ENCODE measurements around the gene B4GALNT4. TPM values are rescaled to one million over a fixed set of nuclear protein-coding genes. Genes with fewer than 3 reads are reported as not detected.

Gene B4GALNT4
- total RNA-seq, 1 donor from 2014 or later = 0.38 TPM

DNA sequence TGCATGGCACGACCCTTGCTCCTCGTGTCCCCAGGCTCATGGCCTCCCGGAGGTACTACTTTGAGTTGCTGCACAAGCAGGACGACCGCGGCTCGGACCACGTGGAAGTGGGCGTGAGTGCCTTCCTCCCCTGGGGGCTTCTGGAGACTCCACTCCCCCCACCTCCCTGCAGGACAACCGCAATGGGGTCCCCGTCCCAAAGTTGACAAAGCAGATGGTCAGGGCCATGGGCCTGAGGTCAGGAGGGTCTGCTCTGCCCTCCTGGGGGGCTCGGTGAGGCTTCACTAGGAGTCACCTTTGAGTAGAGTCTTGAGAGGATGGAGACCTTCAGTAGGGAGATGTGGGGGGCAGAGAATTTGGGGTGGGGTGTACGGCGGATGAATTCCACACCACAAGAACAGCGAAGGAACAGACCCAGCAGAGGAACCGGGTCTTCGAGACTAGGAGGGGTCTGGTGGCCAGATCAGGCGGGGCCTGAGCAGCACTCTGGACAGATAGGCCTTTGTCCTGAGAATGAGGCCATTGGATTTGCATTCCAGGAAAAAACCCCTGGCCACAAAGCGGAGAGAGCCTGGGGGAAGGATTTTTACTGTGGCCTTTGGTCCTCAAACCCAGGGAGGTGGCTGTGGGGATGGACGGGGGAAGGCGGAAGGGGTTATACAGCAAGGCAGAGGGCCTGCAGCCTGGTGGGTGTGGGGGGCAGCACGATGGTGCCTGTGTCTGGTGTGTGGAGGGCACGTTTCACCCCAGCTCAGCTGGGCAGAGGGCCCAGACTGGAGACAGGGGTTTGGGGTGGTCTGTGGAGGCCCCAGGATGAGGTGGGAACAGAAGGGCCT lies 4.6 kb downstream of the B4GALNT4 start:
- intact Hi-C loops (cut with DNase I) = no loop called here
- no peaks in the 10 kb centered on the region for H3K36me3 ChIP-seq
- TF ChIP-seq, protein P1, sequence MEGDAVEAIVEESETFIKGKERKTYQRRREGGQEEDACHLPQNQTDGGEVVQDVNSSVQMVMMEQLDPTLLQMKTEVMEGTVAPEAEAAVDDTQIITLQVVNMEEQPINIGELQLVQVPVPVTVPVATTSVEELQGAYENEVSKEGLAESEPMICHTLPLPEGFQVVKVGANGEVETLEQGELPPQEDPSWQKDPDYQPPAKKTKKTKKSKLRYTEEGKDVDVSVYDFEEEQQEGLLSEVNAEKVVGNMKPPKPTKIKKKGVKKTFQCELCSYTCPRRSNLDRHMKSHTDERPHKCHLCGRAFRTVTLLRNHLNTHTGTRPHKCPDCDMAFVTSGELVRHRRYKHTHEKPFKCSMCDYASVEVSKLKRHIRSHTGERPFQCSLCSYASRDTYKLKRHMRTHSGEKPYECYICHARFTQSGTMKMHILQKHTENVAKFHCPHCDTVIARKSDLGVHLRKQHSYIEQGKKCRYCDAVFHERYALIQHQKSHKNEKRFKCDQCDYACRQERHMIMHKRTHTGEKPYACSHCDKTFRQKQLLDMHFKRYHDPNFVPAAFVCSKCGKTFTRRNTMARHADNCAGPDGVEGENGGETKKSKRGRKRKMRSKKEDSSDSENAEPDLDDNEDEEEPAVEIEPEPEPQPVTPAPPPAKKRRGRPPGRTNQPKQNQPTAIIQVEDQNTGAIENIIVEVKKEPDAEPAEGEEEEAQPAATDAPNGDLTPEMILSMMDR (IDR thresholded peaks at IDR 0.05) = no peak
- ATAC-seq (no peak), DNase-seq (no peak)
- H3K27ac ChIP-seq = no peak overlapping the region
- H3K9me3 ChIP-seq = no peaks in the 10 kb centered on the region
- no peaks in the 10 kb centered on the region for H3K4me1 ChIP-seq
- peaks cover 15% of the 10 kb centered on the region for H3K27me3 ChIP-seq (ENCODE audit: low read depth)
- no peak overlapping the region for H3K4me3 ChIP-seq

DNA sequence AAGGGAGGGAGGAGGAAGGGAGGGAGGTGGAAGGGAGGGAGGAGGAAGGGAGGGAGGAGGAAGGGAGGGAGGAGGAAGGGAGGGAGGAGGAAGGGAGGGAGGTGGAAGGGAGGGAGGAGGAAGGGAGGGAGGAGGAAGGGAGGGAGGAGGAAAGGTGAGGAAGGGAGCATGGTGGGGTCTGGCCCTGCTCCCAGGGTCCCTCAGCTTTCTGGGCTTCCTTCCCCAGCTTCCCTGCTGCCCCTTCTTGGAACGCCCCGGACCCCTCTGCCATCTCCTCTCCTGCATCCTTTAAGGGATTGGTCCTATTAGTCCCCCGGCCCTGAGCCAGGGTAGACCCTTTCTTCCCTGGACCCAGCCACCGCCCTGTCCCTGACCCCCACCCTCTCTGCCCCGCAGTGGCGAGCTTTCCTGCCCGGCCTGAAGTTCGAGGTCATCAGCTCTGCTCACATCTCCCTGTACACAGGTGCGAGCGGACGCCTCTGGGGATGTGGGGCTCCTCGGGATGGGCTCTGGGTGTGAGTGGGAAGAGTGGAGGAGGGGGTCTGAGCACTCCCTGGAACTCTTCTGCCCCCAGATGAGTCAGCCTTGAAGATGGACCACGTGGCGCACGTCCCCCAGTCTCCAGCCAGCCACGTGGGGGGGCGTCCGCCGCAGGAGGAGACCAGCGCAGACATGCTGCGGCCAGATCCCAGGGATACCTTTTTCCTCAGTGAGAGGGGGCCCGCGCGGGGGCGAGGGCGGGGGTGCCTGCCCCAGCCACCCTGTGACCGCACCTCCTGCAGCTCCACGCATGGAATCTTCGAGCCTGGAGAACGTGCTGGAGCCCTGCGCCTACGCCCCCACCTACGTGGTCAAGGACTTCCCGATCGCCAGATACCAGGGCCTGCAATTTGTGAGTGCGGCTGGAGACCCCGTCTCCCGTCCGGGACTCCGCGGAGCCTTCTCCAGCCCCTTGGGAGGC lies 6.0 kb downstream of the B4GALNT4 start:
- DNase-seq (no peak), ATAC-seq (no peak)
- intact Hi-C loops (cut with DNase I) = no loop called here
- TF ChIP-seq, protein P1 (IDR thresholded peaks at IDR 0.05) = no peak
- Histone ChIP-seq H3K27me3 (ENCODE audit: low read depth) (peaks cover 18% of the 10 kb centered on the region), H3K27ac (no peak overlapping the region), H3K9me3 (no peaks in the 10 kb centered on the region), H3K36me3 (no peaks in the 10 kb centered on the region), H3K4me1 (no peaks in the 10 kb centered on the region), H3K4me3 (no peak overlapping the region)

DNA sequence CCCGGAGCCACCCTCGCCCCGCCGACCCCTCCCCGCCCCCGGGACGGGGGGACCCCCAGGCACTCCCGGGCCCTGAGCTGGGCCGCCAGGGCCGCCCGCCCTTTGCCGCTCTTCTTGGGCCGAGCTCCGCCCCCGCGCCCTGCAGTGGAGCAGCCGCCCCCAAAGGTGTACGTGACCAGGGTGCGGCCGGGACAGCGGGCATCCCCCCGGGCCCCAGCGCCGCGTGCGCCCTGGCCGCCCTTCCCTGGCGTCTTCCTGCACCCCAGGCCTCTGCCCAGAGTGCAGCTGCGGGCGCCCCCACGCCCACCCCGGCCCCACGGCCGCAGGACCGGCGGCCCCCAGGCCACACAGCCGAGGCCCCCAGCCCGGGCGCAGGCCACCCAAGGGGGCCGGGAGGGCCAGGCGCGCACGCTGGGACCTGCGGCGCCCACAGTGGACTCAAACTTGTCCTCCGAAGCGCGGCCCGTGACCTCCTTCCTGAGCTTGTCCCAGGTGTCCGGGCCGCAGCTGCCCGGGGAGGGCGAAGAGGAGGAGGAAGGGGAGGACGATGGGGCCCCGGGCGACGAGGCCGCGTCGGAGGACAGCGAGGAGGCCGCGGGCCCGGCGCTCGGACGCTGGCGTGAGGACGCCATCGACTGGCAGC lies 7.4 kb downstream of the B4GALNT4 start:
- Histone ChIP-seq H3K27me3 (ENCODE audit: low read depth) (peaks cover 11% of the 10 kb centered on the region), H3K9me3 (no peaks in the 10 kb centered on the region), H3K4me3 (no peak overlapping the region), H3K4me1 (no peaks in the 10 kb centered on the region), H3K36me3 (no peaks in the 10 kb centered on the region), H3K27ac (no peak overlapping the region)
- no peak for ATAC-seq
- DNase-seq = no peak
- TF ChIP-seq, protein P1 (IDR thresholded peaks at IDR 0.05) = no peak
- intact Hi-C loops (cut with DNase I) = no loop called here

DNA sequence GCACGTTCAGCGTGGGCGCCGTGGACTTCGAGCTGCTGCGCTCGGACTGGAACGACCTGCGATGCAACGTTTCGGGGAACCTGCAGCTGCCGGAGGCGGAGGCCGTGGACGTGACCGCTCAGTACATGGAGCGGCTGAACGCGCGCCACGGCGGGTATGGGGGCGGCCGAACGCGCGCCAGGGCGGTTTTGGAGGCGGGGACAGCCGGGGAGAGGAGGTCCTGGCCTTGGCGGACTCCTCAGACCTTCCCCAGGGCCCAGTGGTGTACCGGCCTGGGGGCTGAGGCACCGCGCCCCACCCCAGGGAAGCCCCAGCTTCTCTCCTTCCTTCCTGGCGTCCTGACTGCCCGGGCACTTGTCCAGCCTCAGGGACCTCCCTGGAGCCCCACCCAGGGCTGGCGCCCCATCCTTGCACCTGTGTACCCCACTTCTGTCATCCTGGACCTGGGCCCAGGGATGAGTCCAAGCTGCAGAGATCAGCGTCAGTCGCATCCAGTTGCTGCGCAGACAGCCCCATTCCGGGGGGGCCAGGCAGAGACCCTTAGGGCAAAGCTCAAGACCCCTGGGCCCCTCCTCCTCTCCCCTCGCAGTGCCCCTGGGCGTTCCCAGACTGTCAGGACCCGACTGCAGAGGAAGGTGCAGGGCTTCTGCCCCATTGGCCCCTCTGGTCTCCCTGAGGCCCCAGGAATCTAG lies 8.0 kb downstream of the B4GALNT4 start:
- Histone ChIP-seq H3K4me3 (no peak overlapping the region), H3K9me3 (no peaks in the 10 kb centered on the region), H3K36me3 (no peaks in the 10 kb centered on the region), H3K27ac (no peak overlapping the region), H3K4me1 (no peaks in the 10 kb centered on the region), H3K27me3 (ENCODE audit: low read depth) (peaks cover 13% of the 10 kb centered on the region)
- intact Hi-C loops (cut with DNase I) = no loop called here
- no peak for DNase-seq
- TF ChIP-seq, protein P1 (IDR thresholded peaks at IDR 0.05) = no peak
- ATAC-seq = no peak

Data from lower lobe of right lung (tissue), 2 donors.